HFF-Myc (cell line): ENCODE data around the gene ASCL5.
A peak's percentile ranks its signal among the peaks of the same experiment; 100 is the strongest.

ENCODE experiments used
- DNase-seq: peaks from one replicate; pipeline ENCODE4 v3.0.0-alpha.2; 2011; ENCODE audit warnings: low read depth; ENCODE audit errors: extremely low read depth
- H3K4me3 ChIP-seq: replicated peaks from 2 replicates; pipeline ENCODE4 v1.5.1; 2011; ENCODE audit warnings: low read depth, mild to moderate bottlenecking, control low read depth, low read length
- CTCF ChIP-seq: IDR thresholded peaks from 2 replicates; pipeline ENCODE4 v1.5.1; 2012; ENCODE audit warnings: mild to moderate bottlenecking, low read depth, low read length, control low read depth; ENCODE audit errors: missing control alignments

ASCL5 gene

DNA sequence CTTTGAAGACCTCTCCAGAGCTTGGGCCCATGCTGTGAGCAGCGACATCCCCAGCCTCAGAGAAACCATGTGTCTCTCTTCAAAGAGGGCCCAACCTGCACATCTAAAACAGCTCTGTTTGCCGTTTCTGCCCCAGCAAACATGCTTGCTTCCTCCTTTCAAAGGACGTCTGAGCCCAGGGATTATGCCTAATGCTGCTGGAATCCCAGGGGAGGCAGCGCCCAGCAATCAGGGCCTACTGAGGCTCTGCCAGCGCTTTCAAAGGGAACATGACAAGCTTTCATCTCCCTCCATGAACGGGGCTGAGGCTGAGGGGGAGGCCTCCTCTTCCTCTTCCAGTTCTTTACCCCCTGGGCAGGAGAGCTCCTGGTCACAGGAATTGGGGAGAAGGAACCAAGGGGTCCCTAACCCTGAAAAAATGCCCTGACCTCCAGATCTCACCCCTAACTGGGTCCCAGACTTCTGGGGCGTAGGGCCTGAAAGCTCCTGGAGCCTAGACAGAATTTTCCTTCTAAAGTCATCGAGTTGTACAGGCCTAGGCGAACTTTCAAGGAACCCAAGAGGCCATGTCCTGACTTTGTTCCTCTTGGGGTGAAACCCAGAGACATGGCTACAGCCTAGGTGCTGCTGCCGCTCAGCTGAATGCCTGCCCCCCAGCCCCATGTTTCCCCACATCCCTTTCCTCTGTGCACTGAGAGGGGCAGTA lies 13.4 kb upstream of the ASCL5 start:
- no peak overlapping the region for H3K4me3 ChIP-seq
- DNase-seq, result no peak
- no peak for TF ChIP-seq CTCF

DNA sequence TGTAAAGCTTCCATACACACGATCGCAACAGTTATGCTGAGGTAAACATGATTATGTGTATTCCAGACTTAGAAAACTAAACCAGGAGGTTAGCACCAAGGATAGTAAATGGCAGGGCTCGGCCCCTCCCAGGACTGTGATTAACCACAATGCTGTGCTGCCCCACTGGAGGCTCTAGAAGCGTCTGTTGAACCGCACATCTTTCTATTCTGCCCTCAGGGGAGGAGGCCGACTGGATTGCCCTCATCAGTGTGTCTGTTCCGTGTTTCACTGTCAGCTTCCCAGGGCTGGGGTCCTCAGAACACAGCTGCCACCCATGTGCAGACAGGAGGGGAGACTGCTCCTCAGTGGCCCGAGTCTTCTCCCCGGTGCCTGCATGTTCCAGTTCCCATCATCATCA lies 12.8 kb upstream of the ASCL5 start:
- TF ChIP-seq CTCF, result no peak
- DNase-seq, result no peak
- no peak overlapping the region for H3K4me3 ChIP-seq

- DNase-seq, result no peak
- TF ChIP-seq CTCF, result no peak
- no peak overlapping the region for H3K4me3 ChIP-seq
Measured at GRCh38 chr1:201139306-201139705, 12.3 kb upstream of the ASCL5 start.

DNA sequence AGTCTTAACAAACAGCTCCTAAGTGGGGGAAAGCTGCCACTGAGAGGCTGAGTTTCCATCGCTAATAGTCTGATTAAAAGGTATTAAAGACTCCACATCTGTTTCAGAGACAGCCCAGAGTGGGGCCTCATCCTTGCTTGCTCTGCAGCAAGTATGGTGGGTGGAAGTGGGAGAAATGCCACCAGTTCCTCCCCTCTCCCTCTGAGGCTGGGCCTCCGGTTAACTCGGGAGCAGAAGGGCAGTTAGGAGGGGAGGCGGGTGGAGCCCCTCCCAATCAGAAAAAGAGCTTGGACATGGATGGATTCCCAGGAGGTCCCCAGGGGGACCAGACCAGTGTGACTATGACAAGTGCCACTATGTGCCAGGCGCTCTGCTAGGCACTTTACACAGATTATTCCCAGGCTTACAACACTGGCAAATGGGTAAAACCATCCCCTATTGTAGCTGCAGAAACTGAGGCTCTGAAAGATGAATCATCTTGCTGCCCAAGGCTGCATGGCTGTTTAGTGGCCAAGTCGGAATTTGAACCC lies 11.4 kb upstream of the ASCL5 start:
- TF ChIP-seq CTCF, result no peak
- H3K4me3 ChIP-seq, result no peak overlapping the region
- DNase-seq, result no peak

- no peak overlapping the region for H3K4me3 ChIP-seq
- no peak for TF ChIP-seq CTCF
- DNase-seq, result peak; percentile 54
Measured at GRCh38 chr1:201137579-201138310, 10.8 kb upstream of the ASCL5 start.

- no peak for TF ChIP-seq CTCF
- DNase-seq, result no peak
Measured at GRCh38 chr1:201137024-201137392, 10.0 kb upstream of the ASCL5 start.

More at GRCh38 chr1:201137024-201137392, 10.0 kb upstream of the ASCL5 start:
- H3K4me3 ChIP-seq, result no peak overlapping the region
